ACHN (cell line): ENCODE data around the gene TMEM132E.

Experiments used
- DNase-seq: peaks from one replicate; pipeline ENCODE4 v3.0.0-alpha.2; 2015
- in situ Hi-C: cut with HindIII; loops from 2 replicates; pipeline ENCODE4 v1.10.0; 2017; ENCODE audit warnings: low sequenced_read_pairs, low pct_ligation_motif_present, low pct_unique_long_range_greater_than_20kb

The TMEM132E gene

GRCh38 chr17:34619687-34620217, 40.4 kb downstream of the TMEM132E start:
- DNase-seq, result no peak
- in situ Hi-C loops, result no loop called here

GRCh38 chr17:34620458-34620857, 41.1 kb downstream of the TMEM132E start:
- DNase-seq, result no peak
- in situ Hi-C loops, result no loop called here

- in situ Hi-C loops, result no loop called here
- no peak for DNase-seq
Measured at GRCh38 chr17:34622862-34623623, 43.7 kb downstream of the TMEM132E start.

- no peak for DNase-seq
- in situ Hi-C loops, result no loop called here
Measured at GRCh38 chr17:34623856-34624766, 44.7 kb downstream of the TMEM132E start.

GRCh38 chr17:34624767-34625383, 45.5 kb downstream of the TMEM132E start:
- in situ Hi-C loops, result no loop called here
- no peak for DNase-seq

GRCh38 chr17:34626121-34626681, 46.8 kb downstream of the TMEM132E start:
- in situ Hi-C loops, result no loop called here
- DNase-seq, result no peak

GRCh38 chr17:34628879-34629278, 49.5 kb downstream of the TMEM132E start:
- in situ Hi-C loops, result no loop called here

GRCh38 chr17:34633351-34633750, 54.0 kb downstream of the TMEM132E start:
- no peak for DNase-seq
- in situ Hi-C loops, result no loop called here

More at GRCh38 chr17:34628879-34629278, 49.5 kb downstream of the TMEM132E start:
- no peak for DNase-seq

GRCh38 chr17:34633760-34634159, 54.4 kb downstream of the TMEM132E start:
- in situ Hi-C loops, result no loop called here
- DNase-seq, result no peak

- DNase-seq, result no peak
- in situ Hi-C loops, result no loop called here
Measured at GRCh38 chr17:34634551-34635160, 55.3 kb downstream of the TMEM132E start.

- no peak for DNase-seq
- in situ Hi-C loops, result no loop called here
Measured at GRCh38 chr17:34635876-34636275, 56.5 kb downstream of the TMEM132E start.

- DNase-seq, result no peak
- in situ Hi-C loops, result no loop called here
Measured at GRCh38 chr17:34637041-34637547, 57.7 kb downstream of the TMEM132E start.

- in situ Hi-C loops, result no loop called here
- peak; percentile 71 for DNase-seq
Measured at GRCh38 chr17:34637548-34638525, 58.5 kb downstream of the TMEM132E start.

- no peak for DNase-seq
- in situ Hi-C loops, result no loop called here
Measured at GRCh38 chr17:34638526-34639260, 59.3 kb downstream of the TMEM132E start.

- DNase-seq, result no peak
- in situ Hi-C loops, result no loop called here
Measured at GRCh38 chr17:34639706-34640425, 60.5 kb downstream of the TMEM132E start.

GRCh38 chr17:34641368-34641767, 62.0 kb downstream of the TMEM132E start:
- DNase-seq, result no peak
- in situ Hi-C loops, result no loop called here
